ENCODE results near the gene MAP3K21.

- TF ChIP-seq CTCF (IDR thresholded peaks at IDR 0.05) (no peak), EZH2 (IDR thresholded peaks at IDR 0.05) (no peak)
Observed at GRCh38 chr1:233406994-233407631, 79.6 kb downstream of the MAP3K21 start.
